HG02759 (cell line): Measurements from ENCODE around the gene OSBPL5.

Experiments
- ATAC-seq: cut with Tn5 transposase; IDR thresholded peaks from one replicate; pipeline ENCODE4 v1.9.1; 2021; ENCODE audit warnings: mild to moderate bottlenecking, moderate library complexity; ENCODE audit not compliant: unreplicated experiment

OSBPL5 gene

GRCh38 chr11:3197878-3198528 lies 32.9 kb upstream of the OSBPL5 start:
- ATAC-seq, result no peak

- no peak for ATAC-seq
Measured at GRCh38 chr11:3197044-3197695, 32.1 kb upstream of the OSBPL5 start.

- no peak for ATAC-seq
Measured at GRCh38 chr11:3196161-3197043, 31.3 kb upstream of the OSBPL5 start.

- ATAC-seq, result no peak
Measured at GRCh38 chr11:3195251-3196160, 30.4 kb upstream of the OSBPL5 start.

- ATAC-seq, result no peak
Measured at GRCh38 chr11:3194016-3194816, 29.1 kb upstream of the OSBPL5 start.

GRCh38 chr11:3193373-3194015 lies 28.4 kb upstream of the OSBPL5 start:
- ATAC-seq, result no peak

GRCh38 chr11:3192511-3193372 lies 27.6 kb upstream of the OSBPL5 start:
- no peak for ATAC-seq

- ATAC-seq, result no peak
Measured at GRCh38 chr11:3191586-3192324, 26.6 kb upstream of the OSBPL5 start.

- ATAC-seq, result no peak
Measured at GRCh38 chr11:3190600-3190999, 25.5 kb upstream of the OSBPL5 start.

GRCh38 chr11:3189886-3190583 lies 24.9 kb upstream of the OSBPL5 start:
- no peak for ATAC-seq

- ATAC-seq, result no peak
Measured at GRCh38 chr11:3189196-3189843, 24.2 kb upstream of the OSBPL5 start.

- ATAC-seq, result no peak
Measured at GRCh38 chr11:3188496-3189195, 23.5 kb upstream of the OSBPL5 start.

GRCh38 chr11:3186166-3186953 lies 21.2 kb upstream of the OSBPL5 start:
- ATAC-seq, result no peak

- ATAC-seq, result no peak
Measured at GRCh38 chr11:3184732-3185347, 19.7 kb upstream of the OSBPL5 start.

GRCh38 chr11:3183523-3183922 lies 18.4 kb upstream of the OSBPL5 start:
- no peak for ATAC-seq
